Trophoblast cell (in vitro differentiated cells and primary cell): ENCODE data around the gene IP6K1.

Experiments used
- DNase-seq, 2 donors: peaks; one replicate each; pipeline ENCODE4 v3.0.0-alpha.2; 2016
- H2AFZ ChIP-seq: 2 replicates; pipeline ENCODE4 v1.6.1; 2013; ENCODE audit warnings: low read length, moderate library complexity, mild to moderate bottlenecking; ENCODE audit not compliant: insufficient read depth, poor library complexity
- H2AK5ac ChIP-seq: 2 replicates; pipeline ENCODE4 v1.6.1; 2013; ENCODE audit warnings: mild to moderate bottlenecking, low read length
- H2BK120ac ChIP-seq: 2 replicates; pipeline ENCODE4 v1.6.1; 2013; ENCODE audit warnings: low read length, mild to moderate bottlenecking, moderate library complexity; ENCODE audit not compliant: insufficient read depth, poor library complexity
- H2BK12ac ChIP-seq: 2 replicates; pipeline ENCODE4 v1.6.1; 2013; ENCODE audit warnings: mild to moderate bottlenecking, low read length, moderate library complexity
- H2BK5ac ChIP-seq: 2 replicates; pipeline ENCODE4 v1.6.1; 2013; ENCODE audit warnings: low read length, low read depth, moderate library complexity, mild to moderate bottlenecking; ENCODE audit not compliant: poor library complexity
- H3K14ac ChIP-seq: 2 replicates; pipeline ENCODE4 v1.6.1; 2013; ENCODE audit warnings: mild to moderate bottlenecking, low read length
- H3K18ac ChIP-seq: 2 replicates; pipeline ENCODE4 v1.6.1; 2013; ENCODE audit warnings: mild to moderate bottlenecking, low read length
- H3K23ac ChIP-seq: 2 replicates; pipeline ENCODE4 v1.6.1; 2013; ENCODE audit warnings: low read length
- H3K27ac ChIP-seq: 2 replicates; pipeline ENCODE4 v1.5.1; 2013; ENCODE audit warnings: low read depth, mild to moderate bottlenecking, inconsistent platforms, low read length, moderate library complexity
- H3K27me3 ChIP-seq: 2 replicates; pipeline ENCODE4 v1.6.1; 2013; ENCODE audit warnings: inconsistent platforms, mild to moderate bottlenecking, low read length, moderate library complexity; ENCODE audit not compliant: insufficient read depth
- H3K36me3 ChIP-seq, 2 experiments: 1 replicate in 1 of 2; 2 replicates in 1 of 2; pipeline ENCODE4 v1.6.1; 2013; ENCODE audit warnings: low read length in 2 of 2, mild to moderate bottlenecking in 2 of 2, moderate library complexity in 1 of 2; ENCODE audit not compliant: insufficient read depth in 2 of 2, control insufficient read depth in 1 of 2
- H3K4ac ChIP-seq: 2 replicates; pipeline ENCODE4 v1.6.1; 2013; ENCODE audit warnings: low read depth, mild to moderate bottlenecking, low read length, moderate library complexity
- H3K4me1 ChIP-seq, 2 experiments: 1 replicate in 1 of 2; 2 replicates in 1 of 2; pipeline ENCODE4 v1.6.1; 2013; ENCODE audit warnings: low read length in 2 of 2, mild to moderate bottlenecking in 2 of 2, moderate library complexity in 1 of 2; ENCODE audit not compliant: insufficient read depth in 2 of 2, control insufficient read depth in 1 of 2
- H3K4me2 ChIP-seq: 2 replicates; pipeline ENCODE4 v1.6.1; 2013; ENCODE audit warnings: inconsistent platforms, mild to moderate bottlenecking, low read length, moderate library complexity
- H3K4me3 ChIP-seq: 2 replicates; pipeline ENCODE4 v1.5.1; 2013; ENCODE audit warnings: mild to moderate bottlenecking, low read depth, low read length, inconsistent platforms
- H3K79me1 ChIP-seq: one replicate; pipeline ENCODE4 v1.6.1; 2013; ENCODE audit warnings: low read length
- H3K79me2 ChIP-seq: 2 replicates; pipeline ENCODE4 v1.6.1; 2013; ENCODE audit warnings: low read length, mild to moderate bottlenecking; ENCODE audit not compliant: control insufficient read depth, insufficient read depth, poor library complexity
- H3K9ac ChIP-seq: 2 replicates; pipeline ENCODE4 v1.6.1; 2013; ENCODE audit warnings: mild to moderate bottlenecking, low read length
- H3K9me3 ChIP-seq: 2 replicates; pipeline ENCODE4 v1.6.1; 2013; ENCODE audit warnings: low read depth, mild to moderate bottlenecking, control low read depth, inconsistent platforms, low read length; ENCODE audit not compliant: insufficient read depth
- H4K12ac ChIP-seq: 2 replicates; pipeline ENCODE4 v1.6.1; 2013; ENCODE audit warnings: low read depth, mild to moderate bottlenecking, low read length, moderate library complexity
- H4K8ac ChIP-seq: 2 replicates; pipeline ENCODE4 v1.6.1; 2013; ENCODE audit warnings: low read depth, mild to moderate bottlenecking, low read length, moderate library complexity
- H4K91ac ChIP-seq: one replicate; pipeline ENCODE4 v1.6.1; 2013; ENCODE audit warnings: low read depth, mild to moderate bottlenecking, low read length, moderate library complexity
- WGBS: extraction: QIAGEN DNeasy Blood & Tissue Kit; methylation state at CpG from one replicate; pipeline ENCODE4 v1.1.7; 2013; ENCODE audit warnings: missing lambda C conversion rate; ENCODE audit not compliant: insufficient read length, insufficient coverage; ENCODE audit errors: extremely low coverage; 5-methylcytosine and 5-hydroxymethylcytosine counted together

IP6K1 gene

DNA sequence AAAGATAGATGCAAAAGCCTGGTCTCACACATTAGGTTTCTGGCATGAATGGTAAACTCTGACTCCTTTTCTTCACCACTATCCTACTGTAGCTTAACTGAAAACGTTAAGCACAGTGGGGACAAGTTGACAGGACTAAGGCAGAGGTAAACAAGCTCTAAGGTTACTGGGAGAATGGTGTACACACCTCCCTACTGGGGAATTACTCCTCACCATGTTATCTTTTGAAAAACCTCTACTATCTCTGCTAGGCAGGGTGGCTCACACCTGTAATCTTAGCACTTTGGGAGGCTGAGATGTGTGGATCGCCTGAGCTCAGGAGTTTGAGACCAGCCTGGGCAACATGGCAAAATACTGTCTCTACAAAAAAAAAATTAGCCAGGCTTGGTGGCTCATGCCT, 29.1 kb downstream of the IP6K1 start:
- Histone ChIP-seq H3K4me2 (no peak overlapping the region), H2AFZ (no peak overlapping the region), H3K36me3 (peaks cover 0 to 5% of the 10 kb centered on the region in 2 experiments)

DNA sequence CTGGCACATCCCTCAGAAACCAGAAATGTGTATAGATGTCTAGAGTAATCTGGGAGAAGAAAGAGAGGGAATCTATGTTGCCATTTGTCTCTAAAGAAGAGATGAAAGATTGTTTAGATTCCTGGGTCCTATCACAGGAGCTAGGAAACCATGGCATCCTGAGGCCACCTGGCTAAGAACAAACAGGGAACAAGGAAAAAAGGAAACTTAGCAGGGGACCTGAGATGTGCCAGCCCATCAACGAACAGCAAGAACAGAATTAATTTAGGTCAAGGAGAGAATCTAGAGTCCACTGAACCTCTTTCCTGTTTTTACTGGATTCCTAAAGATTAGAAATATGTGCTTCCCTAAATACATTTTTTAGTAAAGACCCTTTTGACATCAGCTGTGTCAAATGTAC, 30.3 kb downstream of the IP6K1 start:
- no peak overlapping the region for H2BK5ac ChIP-seq
- H3K14ac ChIP-seq = no peak overlapping the region
- no peak overlapping the region for H2BK12ac ChIP-seq
- H3K4me3 ChIP-seq = no peak overlapping the region
- H3K27ac ChIP-seq = no peak overlapping the region
- H3K23ac ChIP-seq = no peak overlapping the region
- no CpG with 5 or more reads among the region's 1 CpG for WGBS
- H2AK5ac ChIP-seq = no peak overlapping the region
- peak overlapping the region; percentile 14 for H3K4ac ChIP-seq
- no peak overlapping the region for H2BK120ac ChIP-seq
- no peaks in the 10 kb centered on the region for H3K27me3 ChIP-seq
- no peaks in the 10 kb centered on the region for H3K36me3 ChIP-seq
- no peaks in the 10 kb centered on the region for H3K79me2 ChIP-seq
- no peaks in the 10 kb centered on the region for H3K9me3 ChIP-seq
- DNase-seq = no peak
- H4K12ac ChIP-seq = no peak overlapping the region
- no peaks in the 10 kb centered on the region for H3K4me1 ChIP-seq
- H4K8ac ChIP-seq = no peak overlapping the region
- no peaks in the 10 kb centered on the region for H3K79me1 ChIP-seq
- H2AFZ ChIP-seq = no peak overlapping the region
- H3K18ac ChIP-seq = no peak overlapping the region
- H3K4me2 ChIP-seq = no peak overlapping the region
- no peak overlapping the region for H3K9ac ChIP-seq
- no peak overlapping the region for H4K91ac ChIP-seq

More for the DNA sequence above, 29.1 kb downstream of the IP6K1 start:
- H3K18ac ChIP-seq = no peak overlapping the region
- no peak overlapping the region for H3K14ac ChIP-seq
- no peak overlapping the region for H2BK12ac ChIP-seq
- no peak overlapping the region for H4K12ac ChIP-seq
- peaks cover 3% of the 10 kb centered on the region for H3K79me2 ChIP-seq
- H2BK5ac ChIP-seq = no peak overlapping the region
- no peaks in the 10 kb centered on the region for H3K9me3 ChIP-seq
- no peaks in the 10 kb centered on the region for H3K79me1 ChIP-seq
- no peak overlapping the region for H3K4ac ChIP-seq
- H3K23ac ChIP-seq = no peak overlapping the region
- H3K27ac ChIP-seq = no peak overlapping the region
- WGBS = no CpG with 5 or more reads among the region's 2 CpGs
- no peak overlapping the region for H3K4me3 ChIP-seq
- no peak for DNase-seq
- H3K4me1 ChIP-seq = no peaks in the 10 kb centered on the region
- no peak overlapping the region for H4K8ac ChIP-seq
- no peaks in the 10 kb centered on the region for H3K27me3 ChIP-seq
- no peak overlapping the region for H3K9ac ChIP-seq
- H2BK120ac ChIP-seq = no peak overlapping the region
- H2AK5ac ChIP-seq = no peak overlapping the region
- H4K91ac ChIP-seq = no peak overlapping the region

DNA sequence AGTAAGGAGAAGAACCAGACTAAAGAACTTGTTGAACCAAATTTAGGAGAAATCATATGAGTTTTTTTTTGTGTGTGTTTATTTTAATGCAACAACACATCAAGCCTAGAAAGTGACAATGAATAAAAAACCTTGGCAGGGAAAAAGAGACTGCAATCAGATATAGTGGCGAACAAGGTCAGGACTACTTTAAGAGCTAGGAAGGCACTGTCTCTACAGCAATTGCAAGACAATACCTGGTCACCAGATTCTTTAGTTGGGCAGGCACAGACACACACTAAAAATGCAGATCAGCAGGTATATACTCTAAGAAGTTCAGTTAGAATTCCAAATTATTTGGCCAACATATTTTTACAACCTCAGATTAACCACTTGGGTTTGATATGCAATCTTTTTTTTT, 31.8 kb downstream of the IP6K1 start:
- no peak overlapping the region for H3K14ac ChIP-seq
- no peak overlapping the region for H3K9ac ChIP-seq
- no peak overlapping the region for H4K8ac ChIP-seq
- H3K4ac ChIP-seq = no peak overlapping the region
- H3K79me1 ChIP-seq = no peaks in the 10 kb centered on the region
- no peaks in the 10 kb centered on the region for H3K9me3 ChIP-seq
- peak in 1 of 2 donors; percentile 35 for DNase-seq
- no peaks in the 10 kb centered on the region for H3K4me1 ChIP-seq
- H3K36me3 ChIP-seq = no peaks in the 10 kb centered on the region
- H3K23ac ChIP-seq = no peak overlapping the region
- H3K27ac ChIP-seq = no peak overlapping the region
- H3K27me3 ChIP-seq = no peaks in the 10 kb centered on the region
- H3K4me3 ChIP-seq = no peak overlapping the region
- H4K91ac ChIP-seq = no peak overlapping the region
- H2BK120ac ChIP-seq = no peak overlapping the region
- H2AK5ac ChIP-seq = no peak overlapping the region
- H4K12ac ChIP-seq = no peak overlapping the region
- H3K79me2 ChIP-seq = no peaks in the 10 kb centered on the region
- no peak overlapping the region for H3K4me2 ChIP-seq
- no peak overlapping the region for H2BK12ac ChIP-seq
- no CpG with 5 or more reads among the region's 1 CpG for WGBS
- H2BK5ac ChIP-seq = no peak overlapping the region
- no peak overlapping the region for H2AFZ ChIP-seq
- no peak overlapping the region for H3K18ac ChIP-seq

DNA sequence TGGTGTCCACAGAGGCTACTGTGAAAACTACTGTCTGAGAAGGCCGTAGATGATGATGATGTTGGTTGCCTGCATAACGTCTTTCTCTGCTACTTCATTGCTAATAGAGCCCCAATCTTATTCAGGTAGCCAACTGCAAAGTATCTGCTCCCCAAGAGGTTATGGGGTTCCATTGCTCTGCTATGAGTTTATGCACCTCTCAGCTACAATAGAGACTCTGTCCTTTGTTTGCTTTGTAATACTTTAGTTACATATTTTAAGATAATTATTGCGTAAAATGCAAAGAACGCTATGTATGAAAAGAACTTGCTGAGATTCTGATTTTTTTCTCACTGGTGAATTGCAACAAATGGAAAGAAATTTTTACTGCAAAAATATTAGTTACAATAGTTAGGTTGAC, 34.8 kb downstream of the IP6K1 start:
- Histone ChIP-seq H3K4me1 (peaks cover 3% of the 10 kb centered on the region in 2 experiments), H3K9me3 (no peaks in the 10 kb centered on the region), H2BK120ac (no peak overlapping the region), H4K12ac (no peak overlapping the region), H3K4me2 (no peak overlapping the region), H3K23ac (no peak overlapping the region), H4K8ac (no peak overlapping the region), H3K14ac (no peak overlapping the region), H3K79me2 (no peaks in the 10 kb centered on the region), H3K27me3 (no peaks in the 10 kb centered on the region), H3K18ac (no peak overlapping the region), H3K27ac (no peak overlapping the region), H2AFZ (no peak overlapping the region), H2BK12ac (no peak overlapping the region), H3K79me1 (no peaks in the 10 kb centered on the region), H3K4me3 (no peak overlapping the region), H3K36me3 (peaks cover 7 to 9% of the 10 kb centered on the region in 2 experiments), H3K4ac (no peak overlapping the region), H3K9ac (no peak overlapping the region), H2AK5ac (no peak overlapping the region), H4K91ac (no peak overlapping the region), H2BK5ac (no peak overlapping the region)
- WGBS = no CpG with 5 or more reads among the region's 4 CpGs
- peak; percentile 11 to 83 for DNase-seq
